Neural cell (in vitro differentiated cells): Measurements from ENCODE around the gene LRRC72. TPM values are rescaled to one million over a fixed set of nuclear protein-coding genes. Genes with fewer than 3 reads are reported as not detected.

Source experiments
- H2AFZ ChIP-seq: fragments of 200-600, 300-800 bp; sonication (generic), shearing (Covaris generic); 2 replicates; pipeline ENCODE4 v1.6.0; 2014; ENCODE audit warnings: low read depth, mild to moderate bottlenecking, antibody characterized with exemption, low read length, moderate library complexity
- H3F3A ChIP-seq: fragments of 200-600 bp; shearing (Covaris generic); 2 replicates; pipeline ENCODE4 v1.6.1; 2016; ENCODE audit warnings: mild to moderate bottlenecking, moderate library complexity, mixed read lengths, antibody characterized with exemption, low read length; ENCODE audit not compliant: insufficient read depth, poor library complexity, severe bottlenecking
- H3K27ac ChIP-seq: fragments of 200-600, 300-800 bp; sonication (generic), shearing (Covaris generic); 2 replicates; pipeline ENCODE4 v1.5.1; 2014; ENCODE audit warnings: mild to moderate bottlenecking, low read length, moderate library complexity
- H3K27me3 ChIP-seq: fragments of 300-800, 200-600 bp; sonication (generic), shearing (Covaris generic); 2 replicates; pipeline ENCODE4 v1.6.0; 2014; ENCODE audit warnings: mild to moderate bottlenecking, low read depth, low read length, moderate library complexity; ENCODE audit not compliant: insufficient read depth
- H3K36me3 ChIP-seq: fragments of 300-800, 200-600 bp; sonication (generic), shearing (Covaris generic); 2 replicates; pipeline ENCODE4 v1.5.1; 2014; ENCODE audit warnings: mild to moderate bottlenecking, antibody characterized with exemption, low read length, moderate library complexity; ENCODE audit not compliant: insufficient read depth
- H3K4me2 ChIP-seq: fragments of 300-800, 200-600 bp; sonication (generic), shearing (Covaris generic); 2 replicates; pipeline ENCODE4 v1.6.0; 2014; ENCODE audit warnings: mild to moderate bottlenecking, low read length
- H3K4me3 ChIP-seq: fragments of 300-800, 200-600 bp; sonication (generic), shearing (Covaris generic); 2 replicates; pipeline ENCODE4 v1.5.1; 2014; ENCODE audit warnings: mild to moderate bottlenecking, low read length, moderate library complexity
- H3K79me2 ChIP-seq: fragments of 200-600 bp; shearing (Covaris generic); replicated peaks from 2 replicates; pipeline ENCODE4 v1.6.0; 2014; ENCODE audit warnings: mild to moderate bottlenecking, low read length, moderate library complexity; ENCODE audit not compliant: insufficient read depth
- H3K9ac ChIP-seq: fragments of 300-800, 200-600 bp; sonication (generic), shearing (Covaris generic); 2 replicates; pipeline ENCODE4 v1.6.1; 2016; ENCODE audit warnings: mild to moderate bottlenecking, low read length, mixed read lengths
- H3K9me2 ChIP-seq: fragments of 200-600 bp; shearing (Covaris generic); 2 replicates; pipeline ENCODE4 v1.6.1; 2016; ENCODE audit warnings: mild to moderate bottlenecking, low read length, mixed read lengths; ENCODE audit not compliant: insufficient read depth
- H3K9me3 ChIP-seq: fragments of 200-600, 300-800 bp; sonication (generic), shearing (Covaris generic); 2 replicates; pipeline ENCODE4 v1.6.1; 2016; ENCODE audit warnings: mild to moderate bottlenecking, mixed run types, low read length, moderate library complexity, mixed read lengths
- H4K20me1 ChIP-seq: fragments of 200-600 bp; shearing (Covaris generic); 2 replicates; pipeline ENCODE4 v1.6.1; 2016; ENCODE audit warnings: mild to moderate bottlenecking, mixed run types; ENCODE audit not compliant: insufficient read depth
- CTCF ChIP-seq: fragments of 450-650 bp; IDR thresholded peaks from 2 replicates; pipeline ENCODE4 v1.5.1; 2014; ENCODE audit warnings: antibody characterized with exemption, mild to moderate bottlenecking, moderate library complexity; ENCODE audit not compliant: poor library complexity, severe bottlenecking
- EP300 ChIP-seq: fragments of 450-650 bp; conservative IDR thresholded peaks from 2 replicates; pipeline ENCODE4 v1.6.1; 2014; ENCODE audit warnings: antibody characterized with exemption, mild to moderate bottlenecking, moderate library complexity; ENCODE audit not compliant: poor library complexity, severe bottlenecking
- EZH2 ChIP-seq: fragments of 200-600, 300-800 bp; shearing (Covaris generic), sonication (generic); IDR thresholded peaks from 2 replicates; pipeline ENCODE4 v1.6.1; 2014; ENCODE audit warnings: antibody characterized with exemption, low read length, borderline replicate concordance, mild to moderate bottlenecking; ENCODE audit not compliant: insufficient read depth, poor library complexity, severe bottlenecking
- MXI1 ChIP-seq: fragments of 450-650 bp; conservative IDR thresholded peaks from 2 replicates; pipeline ENCODE4 v1.6.1; 2014; ENCODE audit warnings: antibody characterized with exemption, mild to moderate bottlenecking; ENCODE audit not compliant: poor library complexity, severe bottlenecking
- POLR2AphosphoS5 ChIP-seq: IDR thresholded peaks from 2 replicates; pipeline ENCODE4 v1.6.1; 2012
- RAD21 ChIP-seq: fragments of 450-650 bp; conservative IDR thresholded peaks from 2 replicates; pipeline ENCODE4 v1.6.1; 2014; ENCODE audit warnings: antibody characterized with exemption, mild to moderate bottlenecking, moderate library complexity
- REST ChIP-seq: IDR thresholded peaks from 2 replicates; pipeline ENCODE4 v1.6.1; 2012; ENCODE audit warnings: borderline replicate concordance
- SMC3 ChIP-seq: fragments of 450-650 bp; conservative IDR thresholded peaks from 2 replicates; pipeline ENCODE4 v1.6.1; 2014; ENCODE audit warnings: antibody characterized with exemption, mild to moderate bottlenecking, moderate library complexity; ENCODE audit not compliant: poor library complexity
- TAF1 ChIP-seq: IDR thresholded peaks from 2 replicates; pipeline ENCODE4 v1.6.1; 2012; ENCODE audit warnings: low read depth
- polyA plus RNA-seq: library from polyadenylated mRNA; depleted of rRNA; stranded (reverse); fragments of >200 nt; gene quantifications from 2 replicates; pipeline ENCODE4 v1.2.3, GENCODE V29; 2014

Gene LRRC72
- polyA plus RNA-seq, 1 donor from 2014 or later = not detected

- no peak for TF ChIP-seq TAF1
- no peak for TF ChIP-seq POLR2AphosphoS5
- TF ChIP-seq RAD21 = no peak
- TF ChIP-seq SMC3 = no peak
- TF ChIP-seq MXI1 = no peak
- no peak for TF ChIP-seq REST
- TF ChIP-seq CTCF = no peak
- no peak for TF ChIP-seq EZH2
- TF ChIP-seq EP300 = no peak
- Histone ChIP-seq H3F3A (no peaks in the 10 kb centered on the region), H3K27me3 (no peaks in the 10 kb centered on the region), H3K9me3 (no peaks in the 10 kb centered on the region), H3K36me3 (no peaks in the 10 kb centered on the region), H3K27ac (no peak overlapping the region), H3K4me3 (no peak overlapping the region), H4K20me1 (no peaks in the 10 kb centered on the region), H3K9me2 (no peaks in the 10 kb centered on the region), H2AFZ (no peak overlapping the region), H3K4me2 (no peak overlapping the region), H3K9ac (no peak overlapping the region), H3K79me2 (no peaks in the 10 kb centered on the region)
Measured at GRCh38 chr7:16512097-16512496, 14.5 kb upstream of the LRRC72 start.

- Histone ChIP-seq H3F3A (no peaks in the 10 kb centered on the region), H2AFZ (no peak overlapping the region), H3K36me3 (no peaks in the 10 kb centered on the region), H3K9me2 (no peaks in the 10 kb centered on the region), H3K79me2 (no peaks in the 10 kb centered on the region), H3K9me3 (no peaks in the 10 kb centered on the region), H3K27ac (no peak overlapping the region), H3K4me2 (no peak overlapping the region), H3K27me3 (no peaks in the 10 kb centered on the region), H4K20me1 (no peaks in the 10 kb centered on the region), H3K9ac (no peak overlapping the region), H3K4me3 (no peak overlapping the region)
- TF ChIP-seq RAD21 (no peak), MXI1 (no peak), TAF1 (no peak), CTCF (no peak), POLR2AphosphoS5 (no peak), REST (no peak), EZH2 (no peak), SMC3 (no peak), EP300 (no peak)
Measured at GRCh38 chr7:16514271-16514670, 12.4 kb upstream of the LRRC72 start.
